ENCODE data around the gene NDUFA5.

NDUFA5 gene

DNA sequence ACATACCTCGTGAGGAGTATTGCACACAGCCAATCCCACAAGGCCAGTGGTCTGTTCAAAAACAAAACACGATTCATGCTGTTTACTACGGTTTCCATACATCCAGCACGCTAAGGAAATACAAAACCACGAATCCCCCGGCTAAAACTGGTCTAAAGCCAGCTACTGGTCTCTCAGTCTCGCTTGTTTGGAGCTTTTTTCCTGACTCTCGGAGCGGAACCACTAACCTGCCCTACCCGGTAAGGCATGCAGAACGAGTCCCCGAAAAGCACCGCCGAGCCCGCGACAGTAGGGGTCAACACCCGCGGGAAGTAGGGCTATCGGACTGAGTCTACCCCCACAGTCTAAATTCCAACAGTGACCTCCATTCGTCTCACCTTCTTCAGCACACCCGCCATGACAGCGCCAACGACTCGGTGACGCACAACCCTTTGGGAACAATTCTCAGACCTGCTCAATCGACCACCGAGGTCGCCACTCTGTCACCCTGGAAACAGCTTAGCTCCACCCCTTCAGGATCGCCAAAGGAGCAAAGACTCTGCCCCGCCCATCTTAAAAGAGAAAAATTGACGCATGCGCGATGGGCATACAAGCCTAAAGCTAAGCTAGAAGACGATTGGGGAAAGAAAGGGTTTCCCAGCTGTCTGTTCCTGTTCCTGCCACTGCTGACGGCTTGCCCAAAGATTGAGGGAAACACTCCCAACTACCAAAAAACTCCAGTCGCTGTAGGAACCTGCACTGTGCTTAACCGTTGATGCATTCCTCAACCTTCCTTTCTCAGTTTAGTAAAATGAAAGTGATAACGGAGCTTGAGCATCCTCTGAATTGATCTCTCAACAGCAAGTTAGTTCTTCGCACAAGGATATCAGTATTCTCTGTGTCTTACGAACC lies at the start of gene NDUFA5:
Gene NDUFA5, minus strand, starts transcription at position 421 of the 891 bp plus-strand sequence. Its CDS starts 23 bp downstream, at position 398.
- peak; percentile 99 for DNase-seq

DNA sequence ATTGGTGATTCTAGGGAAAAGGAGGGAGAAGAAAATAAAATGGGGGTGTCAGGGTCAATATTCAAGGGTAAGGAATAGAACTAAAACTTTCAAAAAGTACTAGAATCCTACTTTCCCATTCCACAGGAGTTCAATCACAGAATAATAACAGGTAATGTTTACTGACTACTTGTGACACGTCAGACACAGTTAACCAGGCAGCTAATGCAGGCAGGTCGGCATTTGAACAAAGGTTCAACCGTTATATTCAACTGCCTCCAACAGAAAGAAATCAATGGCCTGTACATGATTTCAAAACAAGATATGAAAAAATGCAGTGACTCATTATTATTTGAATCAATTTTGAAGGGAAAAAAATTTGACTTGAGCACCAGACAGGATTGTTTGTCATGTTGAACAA lies 47.1 kb upstream of the NDUFA5 start:
- no peak for DNase-seq

DNA sequence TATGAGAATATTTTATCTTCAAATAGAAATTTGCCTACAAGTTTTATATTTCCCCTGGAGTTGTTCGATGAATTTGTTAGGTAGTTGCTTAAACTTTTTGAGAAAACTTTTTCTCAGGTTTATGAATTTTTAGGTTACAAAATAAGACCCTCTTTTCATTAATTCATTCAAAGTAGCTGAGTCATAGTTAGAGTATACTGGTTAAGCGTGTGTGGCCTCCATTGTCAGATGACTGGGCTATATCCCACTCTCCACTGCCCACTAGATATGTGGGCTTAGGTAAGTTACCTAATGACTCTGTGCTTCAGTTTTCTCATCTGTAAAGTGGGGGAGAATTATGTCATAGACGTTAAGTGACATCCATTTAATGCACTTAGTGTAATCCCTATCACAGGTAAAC lies 45.0 kb upstream of the NDUFA5 start:
- DNase-seq, result no peak

DNA sequence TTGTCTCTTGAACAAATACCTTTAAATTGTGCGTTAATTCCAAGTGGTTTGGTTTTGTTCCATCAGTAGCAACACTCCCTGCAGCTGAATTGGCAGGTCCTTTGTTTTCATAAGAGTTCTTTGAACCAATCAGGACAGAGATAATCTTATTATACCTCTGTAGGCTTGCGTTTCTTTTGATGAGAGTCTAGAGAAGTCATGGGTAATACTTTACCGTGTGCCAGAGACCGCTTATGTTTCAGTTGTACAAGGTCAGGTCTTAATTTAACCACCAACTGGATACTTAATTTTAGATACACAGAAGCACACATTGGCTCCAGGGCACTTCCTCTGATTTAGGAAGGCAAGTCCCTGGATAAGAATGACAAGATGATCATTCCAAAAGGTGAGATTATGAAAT lies 43.9 kb upstream of the NDUFA5 start, which contains the start of gene ASB15:
Gene ASB15, plus strand, starts transcription at position 292 of the 400 bp plus-strand sequence. CDS start 12,682 bp downstream, outside the sequence.
- no peak for DNase-seq

DNA sequence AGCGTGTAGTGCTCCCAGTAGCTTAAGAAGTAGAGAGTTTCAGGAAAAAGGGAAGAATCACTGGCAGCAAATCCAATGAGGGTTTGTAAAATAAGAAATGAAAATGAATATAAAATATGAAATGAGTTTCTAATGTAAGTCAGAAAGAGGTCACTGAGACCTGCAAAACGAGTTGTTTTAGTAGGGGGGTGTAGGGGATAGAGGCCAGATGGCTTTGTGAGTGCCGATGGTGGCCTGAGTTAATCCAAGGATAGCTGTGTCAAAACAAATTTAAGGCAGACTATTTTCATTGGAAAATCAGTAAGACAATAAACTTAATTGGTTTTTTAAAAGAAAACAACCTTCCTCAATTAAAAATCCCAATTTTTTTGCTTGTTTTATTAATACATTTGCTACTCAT lies 43.3 kb upstream of the NDUFA5 start:
- DNase-seq, result no peak

DNA sequence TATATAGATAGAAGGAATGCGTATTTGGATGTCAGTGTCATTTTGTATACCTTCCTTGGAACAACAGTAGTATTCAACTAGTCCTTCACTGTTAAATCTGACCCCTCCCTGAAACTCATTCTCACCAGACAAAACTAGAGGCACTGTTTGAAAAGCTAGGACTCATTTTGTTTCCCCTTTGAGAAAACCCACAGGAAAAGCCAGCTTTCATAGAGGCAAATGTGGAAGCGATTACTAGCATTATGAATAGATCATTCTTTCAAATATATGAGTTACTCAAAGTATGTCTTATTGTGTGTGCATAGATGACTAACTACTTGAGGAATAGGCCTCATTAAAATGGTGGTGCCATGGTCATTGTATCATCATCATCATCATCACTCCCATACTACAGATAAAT lies 42.1 kb upstream of the NDUFA5 start:
- no peak for DNase-seq

DNA sequence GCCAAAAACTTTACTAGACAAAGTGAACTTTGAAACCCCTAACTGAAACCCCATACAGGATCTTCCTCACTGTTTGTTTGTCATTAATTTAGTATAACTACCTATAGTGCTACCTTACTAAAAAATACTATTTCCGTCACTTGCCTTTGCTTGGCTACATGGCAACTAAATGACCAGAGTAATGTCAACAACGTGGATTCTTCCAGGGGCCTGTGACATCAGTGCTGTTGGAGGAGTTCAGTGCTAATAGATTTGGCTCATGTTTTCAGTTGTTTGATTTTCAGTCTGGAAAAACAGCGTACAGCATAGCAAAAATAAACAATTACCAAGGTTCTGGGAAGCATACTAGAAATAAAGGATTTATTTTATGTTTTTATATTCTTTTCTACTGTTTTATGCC lies 41.0 kb upstream of the NDUFA5 start:
- DNase-seq, result no peak

DNA sequence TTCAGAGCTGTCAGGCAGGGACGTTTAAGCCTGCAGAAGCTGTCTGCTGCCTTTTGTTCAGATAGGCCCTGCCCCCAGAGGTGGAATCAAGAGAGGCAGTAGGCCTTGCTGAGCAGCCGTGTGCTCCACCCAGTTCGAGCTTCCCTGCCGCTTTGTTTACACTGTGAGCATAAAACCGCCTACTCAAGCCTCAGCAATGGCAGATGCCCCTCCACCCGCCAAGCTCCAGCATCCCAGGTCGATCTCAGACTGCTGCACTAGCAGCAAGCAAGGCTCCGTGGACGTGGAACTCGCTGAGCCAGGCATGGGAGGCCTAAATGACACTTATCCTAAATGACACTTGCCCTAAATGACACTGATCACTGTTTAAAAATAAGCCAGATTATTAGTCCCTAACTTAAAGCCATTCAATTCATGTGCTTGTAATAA lies 37.2 kb upstream of the NDUFA5 start:
- no peak for DNase-seq

DNA sequence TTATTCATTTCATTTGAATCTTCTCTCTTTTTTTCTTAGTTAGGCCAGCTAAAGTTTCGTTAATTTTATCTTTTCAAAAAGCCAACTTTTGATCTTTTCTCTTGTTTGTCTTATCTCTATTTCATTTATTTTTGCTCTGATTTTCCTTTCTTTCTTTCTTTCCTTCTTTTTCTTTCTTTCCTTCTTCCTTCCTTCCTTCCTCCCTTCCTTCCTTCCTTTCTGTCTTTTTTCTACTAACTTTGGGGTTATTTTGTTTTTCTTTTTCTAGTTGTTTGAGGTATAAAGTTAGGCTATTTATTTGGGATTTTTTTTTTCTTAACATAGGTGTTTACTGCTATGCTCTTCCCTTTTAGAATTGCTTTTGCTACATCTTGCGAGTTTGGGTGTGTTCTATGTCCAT lies 30.8 kb upstream of the NDUFA5 start:
- no peak for DNase-seq

DNA sequence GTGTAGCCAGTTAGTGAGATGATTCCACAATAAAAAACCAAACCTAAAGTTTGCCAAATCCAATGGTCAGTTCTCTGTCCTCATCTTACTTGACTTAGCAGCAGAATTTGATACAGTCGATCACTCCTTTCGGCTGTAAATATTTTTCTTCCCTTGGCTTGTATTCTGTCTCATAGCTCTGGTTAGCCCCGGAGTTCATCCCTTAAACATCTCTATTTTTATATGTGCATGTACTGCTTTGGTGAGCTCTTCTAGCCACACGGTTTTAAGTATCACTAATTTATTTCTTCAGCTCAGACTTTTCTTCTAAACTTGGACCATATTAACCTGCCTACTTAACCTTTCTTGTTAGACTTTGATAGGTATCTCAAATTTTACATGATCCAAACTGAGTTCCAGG lies 26.2 kb upstream of the NDUFA5 start:
- DNase-seq, result no peak

DNA sequence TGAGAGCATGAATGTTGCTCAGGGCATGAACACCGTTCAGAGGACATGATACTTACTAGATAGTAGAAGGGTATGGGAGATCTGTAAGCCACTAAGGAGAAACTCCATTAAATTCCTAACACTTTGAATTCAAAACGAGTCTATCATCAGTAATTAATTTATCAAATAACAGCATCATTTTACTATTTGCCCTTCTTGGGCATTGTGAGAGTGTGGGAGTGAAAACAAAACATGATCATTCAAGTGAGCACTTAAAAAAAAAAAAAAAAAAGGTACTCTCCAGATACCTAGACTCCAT lies 23.5 kb upstream of the NDUFA5 start:
- DNase-seq, result no peak

DNA sequence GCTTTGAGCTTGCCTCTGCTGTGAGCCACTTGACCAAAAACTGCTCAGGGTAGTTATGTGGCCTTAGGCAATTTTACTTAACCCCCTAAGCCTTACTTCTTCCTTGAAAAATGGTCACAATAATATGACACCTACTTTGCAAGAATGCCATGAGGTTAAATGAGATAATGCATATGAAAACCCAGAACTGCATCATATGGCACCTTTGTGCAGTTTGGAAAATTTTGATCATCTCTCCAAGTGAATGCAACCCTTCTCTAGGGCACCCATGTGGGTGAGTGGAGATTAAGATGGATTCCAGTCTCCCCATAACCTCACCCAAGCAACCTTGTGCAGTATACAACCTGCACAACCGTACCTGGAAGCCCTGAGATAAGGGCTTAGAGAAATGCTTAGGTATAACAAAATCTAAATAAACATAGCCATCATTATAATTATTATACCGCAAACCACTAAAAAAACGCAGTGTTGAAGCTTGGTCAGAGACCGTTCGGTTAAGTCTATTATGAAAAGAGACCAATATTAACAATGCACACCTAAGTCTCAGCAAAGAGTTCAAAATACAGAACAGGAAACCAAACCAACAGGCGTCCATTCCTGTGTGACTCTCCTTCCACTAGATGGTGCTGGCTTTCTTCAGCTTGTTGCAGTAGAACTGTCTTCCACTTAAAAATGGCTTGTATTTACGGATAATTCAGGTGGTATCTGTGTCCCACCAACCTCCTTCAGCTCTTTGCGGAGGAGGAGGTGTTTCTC lies 23.0 kb upstream of the NDUFA5 start:
- DNase-seq, result peak; percentile 14

DNA sequence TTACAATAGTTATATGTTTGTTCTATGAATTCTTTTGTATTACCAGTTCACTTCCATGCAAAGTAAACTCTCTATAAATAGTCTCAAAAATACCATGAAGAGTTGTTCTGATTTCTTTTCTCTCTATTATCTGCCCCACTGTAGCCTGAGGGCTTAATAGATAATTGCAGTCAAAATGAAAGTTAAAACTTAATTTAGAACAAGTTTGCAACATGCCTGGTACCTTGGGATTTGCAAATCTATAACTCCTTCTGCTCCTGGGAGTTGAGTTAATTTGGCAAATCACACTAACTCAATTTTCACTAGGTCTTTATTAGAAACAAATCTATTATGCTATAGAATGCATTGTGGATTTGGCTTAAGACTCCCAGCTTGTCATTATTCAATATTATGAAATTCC lies 21.8 kb upstream of the NDUFA5 start:
- no peak for DNase-seq

DNA sequence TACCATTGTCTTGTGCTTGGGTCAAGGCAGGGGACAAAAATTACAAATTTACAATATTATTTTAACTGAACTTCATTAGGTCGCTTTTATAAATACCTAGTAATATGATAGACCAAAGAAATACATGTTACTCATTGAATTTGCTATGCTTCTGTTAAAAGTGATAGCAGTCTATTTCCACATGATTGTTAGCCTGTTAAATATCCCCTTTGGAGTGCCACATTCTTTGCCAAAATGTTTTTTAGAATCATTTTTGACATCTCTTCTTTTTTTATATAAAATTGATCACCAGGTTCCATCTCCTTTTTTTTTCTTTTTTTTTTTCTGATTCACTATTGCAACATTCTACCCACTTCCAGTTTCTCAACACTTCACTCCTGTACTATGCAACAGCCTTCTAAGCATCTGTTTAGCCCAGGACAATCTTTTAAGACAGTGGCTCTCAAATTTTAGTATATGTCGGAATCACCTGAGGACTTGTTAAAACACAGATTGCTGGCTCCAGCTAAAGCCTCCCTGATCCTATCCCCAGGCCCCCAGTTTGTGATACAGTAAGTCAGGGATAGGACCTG lies 16.4 kb upstream of the NDUFA5 start:
- no peak for DNase-seq

DNA sequence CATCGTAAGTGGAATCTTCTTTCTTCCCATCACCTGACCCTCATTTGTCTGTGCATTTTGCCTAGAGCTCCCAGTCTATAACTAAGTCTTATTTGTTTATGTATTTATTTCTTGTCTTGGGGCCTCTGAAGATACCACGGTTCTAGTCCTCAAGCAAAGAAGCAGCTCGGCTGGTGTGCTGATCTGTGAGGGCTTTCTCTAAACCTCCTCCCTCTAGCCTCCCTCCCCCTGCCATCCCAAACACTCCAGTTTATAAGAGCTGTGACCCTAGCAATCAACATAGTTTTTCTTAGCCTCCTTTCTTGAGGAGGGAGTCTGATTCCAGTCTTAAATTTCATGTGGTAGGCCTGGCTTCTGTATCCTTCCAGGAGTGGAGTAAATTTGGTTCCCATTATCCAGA lies 15.7 kb upstream of the NDUFA5 start:
- no peak for DNase-seq

DNA sequence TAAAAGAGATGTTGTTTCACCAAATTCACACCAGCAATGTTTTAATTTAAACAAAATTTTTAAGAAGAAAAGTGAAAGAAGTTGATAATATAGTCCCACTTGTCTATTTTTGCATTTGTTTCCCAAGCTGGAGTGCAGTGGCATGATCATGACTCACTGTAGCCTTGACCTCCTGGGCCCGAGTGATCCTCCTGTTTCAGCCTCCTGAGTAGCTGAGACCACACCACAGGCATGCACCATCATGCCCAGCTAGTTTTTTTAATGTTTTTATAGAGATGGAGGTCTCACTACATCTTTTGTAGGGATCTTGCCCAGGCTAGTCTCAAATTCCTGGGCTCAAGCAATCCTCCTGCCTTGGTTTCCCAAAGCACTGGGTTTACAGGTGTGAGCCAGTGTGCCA lies 14.1 kb upstream of the NDUFA5 start:
- DNase-seq, result peak; percentile 1

DNA sequence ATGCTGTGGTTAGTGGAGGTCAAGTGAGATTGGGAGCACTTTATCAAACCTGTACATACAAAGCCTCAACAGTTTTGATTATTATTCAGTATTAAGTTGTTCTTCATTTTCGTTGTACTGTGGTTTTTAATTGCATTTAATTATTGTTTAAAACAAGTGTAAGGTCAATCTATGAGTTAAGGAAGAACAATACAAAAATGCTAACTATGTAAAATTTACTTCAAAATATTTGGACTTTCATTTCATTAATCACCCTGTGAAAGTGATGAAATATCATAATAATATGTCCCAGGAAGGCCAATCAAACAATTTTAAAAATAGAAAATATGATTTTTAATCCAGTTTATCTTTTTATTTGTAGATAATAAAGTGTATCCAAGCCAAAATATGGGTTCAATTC lies 13.6 kb upstream of the NDUFA5 start:
- DNase-seq, result no peak

DNA sequence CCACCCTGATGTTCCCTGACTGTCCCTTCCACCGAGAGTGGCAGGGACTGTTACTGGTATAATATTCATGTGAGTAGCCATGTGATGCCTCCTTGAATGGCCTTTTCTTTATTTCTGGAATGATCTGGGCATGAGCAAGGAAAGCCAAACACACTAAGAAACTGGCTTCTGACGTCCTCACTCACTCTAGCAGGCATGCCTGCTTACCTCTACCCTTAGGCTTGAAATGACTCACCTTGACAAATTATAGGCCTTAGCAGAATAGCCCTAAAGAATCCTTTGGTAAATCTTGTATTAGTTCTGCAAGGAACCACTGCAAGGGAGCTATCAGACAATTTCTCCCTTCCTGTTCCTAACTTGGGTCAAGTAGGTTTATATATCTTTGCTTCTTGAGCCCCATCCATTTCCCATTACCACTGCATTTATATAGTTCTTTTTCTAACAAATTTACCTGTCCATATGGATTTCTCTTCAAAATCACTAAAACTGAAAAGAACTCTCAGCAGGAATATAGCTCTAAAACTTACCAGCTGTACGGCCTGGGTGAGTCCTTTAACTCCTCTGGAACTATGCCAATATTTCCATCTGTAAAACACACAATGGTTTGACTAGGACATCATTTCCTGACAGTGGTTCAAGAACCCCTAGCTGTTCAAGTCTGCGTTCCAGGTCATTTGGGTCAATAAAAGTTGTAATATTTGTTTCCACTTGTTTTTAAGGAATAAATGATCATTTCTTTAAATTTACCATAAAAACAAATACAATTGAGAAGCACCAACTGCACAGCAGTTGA lies 13.0 kb upstream of the NDUFA5 start:
- no peak for DNase-seq

DNA sequence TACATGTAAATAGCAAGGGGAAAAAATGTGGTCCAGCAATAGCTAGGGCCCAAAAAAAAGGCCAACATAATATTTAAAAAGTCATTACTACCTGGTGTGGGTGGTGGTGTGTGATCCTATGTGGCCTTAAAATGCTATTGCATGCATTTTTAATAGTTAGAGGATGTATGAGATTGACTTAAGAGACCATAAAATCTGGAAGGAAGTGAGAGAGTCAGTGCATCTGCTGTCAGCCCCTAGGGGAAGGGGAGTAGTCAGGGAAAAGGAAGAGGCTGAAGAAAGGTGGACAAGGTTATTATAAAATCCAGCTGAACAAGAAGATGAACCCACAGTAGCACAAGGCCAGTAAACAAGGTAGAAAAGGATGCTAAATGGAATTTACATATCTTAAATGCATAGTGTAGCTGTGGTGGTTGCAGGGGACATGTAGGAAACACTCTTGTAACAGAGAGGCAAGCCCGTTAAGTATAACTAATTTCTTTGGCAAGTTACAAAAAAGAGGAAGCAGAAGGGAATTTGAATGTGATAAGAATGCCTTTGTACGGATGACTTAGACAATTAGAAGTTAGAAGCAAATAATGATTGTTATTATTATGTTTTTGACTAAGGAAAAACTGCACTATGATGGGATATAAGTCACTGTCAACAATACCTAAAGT lies 11.9 kb upstream of the NDUFA5 start:
- DNase-seq, result no peak

DNA sequence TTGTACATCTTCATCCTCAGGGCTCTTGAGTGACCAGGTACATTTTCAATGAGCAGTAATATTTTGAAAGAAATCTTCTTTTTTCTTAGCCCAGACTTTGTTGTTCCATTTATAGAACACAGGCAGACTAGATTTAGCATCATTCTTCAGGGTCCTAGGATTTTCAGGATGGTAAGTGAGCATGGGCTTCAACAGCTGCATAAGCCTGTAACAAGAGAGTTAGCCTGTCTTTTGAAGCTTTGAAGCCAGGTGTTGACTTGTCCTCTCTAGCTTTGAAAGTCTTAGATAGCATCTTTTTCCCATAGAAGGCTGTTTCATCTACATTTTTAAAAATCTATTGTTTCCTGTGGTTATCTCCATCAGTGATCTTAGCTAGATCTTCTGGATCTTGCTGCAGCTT lies 4.5 kb upstream of the NDUFA5 start:
- DNase-seq, result no peak

DNA sequence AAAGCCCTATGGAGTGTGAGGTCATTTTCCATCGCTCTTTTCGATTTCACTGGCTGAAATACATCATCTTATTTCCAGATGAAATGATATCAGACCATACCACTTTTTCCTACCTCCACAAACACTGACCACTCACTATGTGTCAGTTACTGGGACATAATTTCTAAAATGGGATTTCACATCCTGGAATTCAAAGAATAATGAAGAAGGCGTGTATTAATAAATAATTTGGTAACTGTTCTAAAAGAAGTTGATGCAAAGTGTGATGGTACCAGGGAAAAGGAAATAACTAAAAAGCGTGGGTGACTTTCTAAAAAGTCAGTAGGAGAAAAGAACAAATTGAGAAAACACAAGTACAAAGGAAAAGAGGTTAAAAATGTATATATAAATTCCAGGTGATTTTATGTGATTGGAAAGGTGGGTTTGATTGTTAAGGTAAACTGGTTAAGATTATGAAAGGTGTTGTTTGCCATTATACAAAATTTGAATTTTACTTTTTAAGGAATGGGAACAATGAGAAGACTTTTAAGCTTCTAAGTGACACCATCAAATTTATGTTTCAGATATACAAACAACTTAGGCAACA lies 764 bp upstream of the NDUFA5 start:
- DNase-seq, result no peak

DNA sequence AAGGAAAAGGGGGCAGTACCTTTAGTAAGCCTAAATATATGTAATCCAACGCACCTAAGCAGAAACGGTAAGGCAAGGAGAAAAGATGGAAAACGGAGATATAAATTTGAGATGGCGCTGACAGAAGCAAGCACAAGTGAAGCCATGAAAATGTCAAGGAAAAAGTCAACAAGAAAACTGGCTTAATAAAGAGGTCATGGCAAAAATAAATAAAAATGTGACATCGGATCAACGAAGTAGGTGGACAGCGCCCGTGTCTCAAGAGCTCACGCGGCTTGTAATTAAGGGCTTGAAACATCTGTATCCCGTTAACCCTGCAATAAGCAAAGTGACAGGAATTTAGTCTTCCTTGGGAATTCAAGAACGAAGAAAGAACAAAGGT lies 611 bp downstream of the NDUFA5 start:
- no peak for DNase-seq
